ENCODE data around the gene FLYWCH2.
A peak's percentile ranks its signal among the peaks of the same experiment; 100 is the strongest.

FLYWCH2 gene

DNA sequence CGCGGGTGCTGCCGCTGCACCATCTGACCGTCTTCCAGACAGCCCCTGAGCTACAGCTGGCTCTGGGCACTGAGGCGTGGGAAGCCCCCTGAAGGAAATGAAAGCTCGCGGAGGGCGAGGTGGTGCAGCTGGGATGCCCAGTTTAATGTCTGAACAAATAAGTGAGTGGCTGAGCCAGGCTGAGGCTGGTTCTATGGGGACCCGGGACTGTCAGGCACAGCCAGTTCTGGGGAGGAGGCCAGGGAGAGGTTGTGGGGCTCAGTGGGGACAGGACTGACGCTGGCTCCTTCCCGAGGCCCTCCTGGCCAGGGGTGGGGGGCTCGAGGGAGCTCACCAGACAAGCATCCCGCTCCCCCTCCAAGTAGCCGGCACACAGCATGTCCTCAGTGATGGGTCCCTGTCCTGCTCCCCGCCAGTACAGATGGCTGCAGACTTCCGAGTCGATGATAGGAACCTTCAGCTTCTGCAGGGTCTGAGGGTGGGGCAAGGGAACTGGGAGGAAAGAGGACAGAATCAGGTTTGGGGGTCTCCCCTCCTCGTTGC lies 29.4 kb upstream of the FLYWCH2 start:
- DNase-seq (ENCODE audit: low read depth): no peak

DNA sequence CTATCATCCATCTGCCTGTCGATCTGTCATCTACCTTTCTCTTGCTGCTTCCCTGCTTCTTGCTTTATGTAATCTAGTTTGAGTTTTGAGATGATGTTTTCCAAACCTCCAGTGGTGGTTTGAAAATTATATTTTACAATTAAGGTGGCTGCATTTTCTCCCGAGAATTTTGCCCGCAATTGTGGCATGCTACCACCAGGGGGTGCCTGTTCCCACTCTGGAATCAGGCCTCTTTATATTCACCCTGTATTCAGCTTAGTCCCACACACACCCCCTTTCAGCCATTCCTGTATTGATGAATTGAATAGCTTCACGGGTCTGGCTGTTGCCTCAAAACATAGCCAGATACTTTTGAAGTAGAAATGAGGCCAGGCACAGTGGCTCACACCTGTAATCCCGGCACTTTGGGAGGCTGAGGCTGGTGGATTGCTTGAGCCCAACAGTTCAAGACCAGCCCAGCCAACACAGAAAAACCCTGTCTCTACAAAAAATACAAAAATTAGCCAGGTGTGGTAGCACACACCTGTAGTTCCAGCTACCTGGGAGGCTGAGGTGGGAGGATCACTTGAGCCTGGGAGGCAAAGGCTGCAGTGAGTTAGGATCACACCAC lies 28.2 kb upstream of the FLYWCH2 start:
- no peak for DNase-seq (ENCODE audit: low read depth)

DNA sequence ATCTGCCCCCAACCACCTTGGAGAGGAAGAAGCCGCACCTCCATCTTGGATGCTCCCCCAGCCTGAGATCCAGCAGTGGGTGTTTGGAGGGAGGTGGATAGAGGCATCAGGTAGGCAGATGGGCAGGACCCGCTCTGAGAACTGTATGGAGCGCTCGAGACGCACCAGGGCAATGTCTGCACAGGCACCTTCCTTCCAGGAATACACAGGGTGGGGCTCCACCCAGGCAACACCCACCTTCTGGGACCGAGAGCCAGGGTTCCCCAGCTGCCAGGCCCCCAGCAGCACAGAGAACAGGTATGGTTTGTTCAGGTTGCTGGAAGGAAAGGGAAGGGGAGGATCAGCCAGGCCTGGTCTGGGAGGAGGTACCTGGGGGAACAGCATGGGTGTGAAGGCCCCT lies 27.5 kb upstream of the FLYWCH2 start:
- no peak for DNase-seq (ENCODE audit: low read depth)

DNA sequence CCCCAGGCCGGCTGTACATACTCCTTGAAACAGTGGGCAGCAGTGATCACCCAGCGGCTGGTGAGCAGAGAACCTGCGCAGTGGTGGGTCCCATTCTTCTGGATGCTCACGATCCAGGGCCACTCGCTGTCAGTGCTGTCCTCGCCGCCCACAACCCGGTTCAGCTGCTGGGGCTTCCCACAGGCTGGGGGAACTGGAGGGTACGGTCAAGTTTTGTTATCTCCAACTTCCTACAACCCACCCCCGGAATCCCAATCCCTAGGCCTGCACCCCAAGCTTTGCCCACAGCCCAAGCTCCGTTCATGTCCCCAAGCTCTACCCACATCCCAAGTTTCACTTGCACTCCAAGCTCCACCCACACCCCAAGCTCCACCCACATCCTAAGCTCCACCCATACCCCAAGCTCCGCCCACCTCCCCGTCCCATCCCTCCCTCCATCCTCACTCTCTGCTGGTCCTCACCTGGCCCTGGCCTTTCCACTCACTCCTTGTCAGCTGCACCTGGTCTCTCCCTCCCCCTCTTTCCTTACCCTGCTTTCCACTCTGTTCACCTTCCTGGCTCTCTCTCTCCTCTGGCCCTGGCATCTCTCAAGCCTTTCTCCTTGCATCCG lies 26.8 kb upstream of the FLYWCH2 start:
- no peak for DNase-seq (ENCODE audit: low read depth)

DNA sequence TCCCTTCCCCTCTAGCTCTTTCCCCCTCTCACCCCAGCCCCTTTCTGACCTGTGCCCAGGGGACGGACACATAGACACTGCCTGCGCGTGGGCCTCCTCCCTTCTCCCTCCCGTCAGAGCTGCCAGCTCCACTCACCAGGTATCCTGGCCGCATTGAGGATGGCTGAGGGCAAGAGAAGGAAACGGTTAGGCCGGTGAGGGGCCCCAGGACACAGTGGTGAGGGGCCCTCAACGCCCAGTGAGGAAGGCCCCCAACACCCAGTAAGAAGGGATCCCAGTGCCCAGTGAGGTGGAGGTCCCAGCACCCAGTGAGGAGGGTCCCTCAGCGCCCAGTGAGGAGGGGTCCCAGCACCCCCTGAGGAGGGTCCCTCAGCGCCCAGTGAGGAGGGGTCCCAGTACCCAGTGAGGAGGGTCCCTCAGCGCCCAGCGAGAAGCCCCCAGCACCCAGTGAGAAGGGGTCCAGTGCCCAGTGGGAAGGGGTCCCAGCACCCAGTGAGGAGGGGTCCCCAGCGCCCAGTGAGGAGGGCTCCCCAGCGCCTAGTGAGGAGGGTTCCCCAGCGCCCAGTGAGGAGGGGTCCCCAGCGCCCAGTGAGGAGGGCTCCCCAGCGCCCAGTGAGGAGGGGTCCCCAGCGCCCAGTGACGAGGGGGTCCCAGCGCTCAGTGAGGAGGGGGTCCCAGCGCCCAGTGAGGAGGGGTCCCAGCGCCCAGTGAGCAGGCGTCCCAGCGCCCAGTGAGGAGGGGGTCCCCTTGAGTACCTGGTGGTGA lies 26.1 kb upstream of the FLYWCH2 start:
- no peak for DNase-seq (ENCODE audit: low read depth)

DNA sequence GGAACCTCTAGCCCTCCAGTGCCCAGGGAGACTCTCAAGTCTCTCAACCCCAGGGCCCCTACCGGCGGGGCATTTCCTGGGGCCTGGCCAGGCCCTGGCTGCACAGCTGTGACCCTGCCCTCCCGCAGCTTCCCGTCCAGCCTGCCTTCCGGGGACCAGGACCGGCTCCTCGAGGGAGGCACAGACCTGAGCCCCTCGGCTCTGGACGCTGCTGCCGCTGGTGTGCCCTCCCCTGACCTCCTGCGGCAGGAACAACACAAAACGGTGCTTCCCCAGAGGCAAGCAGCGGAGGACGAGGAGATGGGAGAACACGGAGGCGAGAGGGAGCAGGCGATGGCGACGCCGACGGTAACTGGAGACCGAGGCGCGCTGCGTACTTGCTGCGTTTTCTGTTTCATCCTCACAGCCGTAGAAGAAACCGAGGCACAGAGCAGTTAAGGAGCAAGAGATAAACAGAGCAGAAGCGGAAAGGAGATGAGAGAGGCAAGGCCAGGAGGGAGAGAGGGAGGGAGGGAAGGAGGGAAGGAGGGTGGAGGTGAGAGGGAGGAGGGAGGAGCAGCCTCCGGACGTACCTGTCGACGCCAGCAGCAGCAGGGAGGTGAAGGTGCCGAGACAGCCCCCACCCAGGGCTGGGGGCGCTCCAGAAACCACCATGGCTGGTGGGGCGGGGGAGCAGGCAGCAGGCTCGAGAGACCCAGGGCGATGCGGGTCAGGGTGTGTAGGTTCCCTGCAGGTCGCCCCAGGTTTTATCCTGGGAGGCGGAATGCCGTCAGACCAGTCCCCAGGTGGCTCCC lies 25.4 kb upstream of the FLYWCH2 start, which contains the start of gene PRSS22:
Gene PRSS22, minus strand, starts transcription at position 720 of the 794 bp plus-strand sequence. Its CDS starts 66 bp downstream, at position 654.
- no peak for DNase-seq (ENCODE audit: low read depth)

DNA sequence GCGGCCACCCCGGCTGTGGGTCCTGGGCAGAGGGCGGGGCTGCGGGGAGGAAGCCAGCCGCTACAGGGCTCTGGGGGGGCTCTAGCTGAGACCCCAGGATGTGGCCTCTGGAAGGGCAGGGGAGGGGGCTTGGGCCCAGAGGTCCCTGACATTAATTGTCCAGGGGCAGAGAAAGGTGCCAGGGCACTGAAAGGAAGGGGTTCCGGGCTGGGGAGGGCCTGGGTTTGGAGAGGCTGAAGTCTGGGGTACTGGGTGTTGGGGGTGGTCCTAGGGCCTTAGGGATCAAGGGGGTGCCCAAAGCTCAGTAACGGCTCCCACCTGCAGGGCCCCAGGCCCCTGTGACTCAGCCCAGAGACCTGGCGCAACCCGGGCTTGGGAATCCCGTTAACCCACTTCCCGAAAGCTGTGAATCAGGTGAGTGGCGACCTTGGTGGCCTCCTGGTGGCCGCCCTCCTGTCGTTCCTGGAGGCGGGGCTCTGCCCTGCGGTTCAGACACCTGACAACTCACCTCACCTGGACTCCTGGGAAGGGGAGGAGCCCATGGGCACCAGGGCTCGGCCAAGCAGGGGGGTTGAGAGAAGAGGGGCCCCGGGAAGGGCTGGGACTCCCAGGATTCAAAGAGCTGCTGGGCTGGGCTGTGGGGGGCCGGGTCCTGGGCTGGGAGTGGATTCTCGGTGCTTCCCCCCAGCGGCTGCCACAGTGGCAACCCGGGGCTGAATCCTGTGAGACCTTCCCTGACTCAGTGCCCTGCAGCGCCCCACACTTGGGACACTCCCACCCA lies 24.6 kb upstream of the FLYWCH2 start:
- no peak for DNase-seq (ENCODE audit: low read depth)

DNA sequence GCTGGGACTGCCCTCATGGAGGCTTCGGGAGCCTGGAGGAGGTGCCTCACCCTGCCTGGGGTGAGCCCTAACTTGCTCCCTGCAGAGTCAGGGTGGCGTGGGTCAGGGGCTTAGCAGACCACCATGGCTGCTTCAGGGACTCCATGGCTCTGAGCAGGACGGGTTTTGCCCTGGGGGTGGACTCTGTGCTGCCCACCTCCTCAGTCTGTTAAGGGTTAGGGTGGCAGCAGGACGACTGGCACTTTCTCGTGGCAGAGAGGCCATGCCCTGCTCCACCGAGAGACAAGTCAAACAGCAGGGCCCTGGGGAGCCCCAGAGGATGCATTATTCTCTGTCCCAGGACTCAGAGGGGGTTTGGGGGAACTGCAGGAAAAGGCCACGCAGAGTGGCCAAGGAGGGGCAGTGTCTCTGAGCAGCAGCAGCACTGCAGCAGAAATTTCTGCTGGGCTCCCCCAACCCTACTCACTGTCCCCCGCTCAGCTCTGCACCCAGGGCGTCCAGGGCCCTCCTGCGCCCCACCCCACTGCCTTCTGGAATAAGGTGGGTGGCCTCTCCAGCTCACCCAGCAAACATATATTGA lies 23.2 kb upstream of the FLYWCH2 start:
- no peak for DNase-seq (ENCODE audit: low read depth)

DNA sequence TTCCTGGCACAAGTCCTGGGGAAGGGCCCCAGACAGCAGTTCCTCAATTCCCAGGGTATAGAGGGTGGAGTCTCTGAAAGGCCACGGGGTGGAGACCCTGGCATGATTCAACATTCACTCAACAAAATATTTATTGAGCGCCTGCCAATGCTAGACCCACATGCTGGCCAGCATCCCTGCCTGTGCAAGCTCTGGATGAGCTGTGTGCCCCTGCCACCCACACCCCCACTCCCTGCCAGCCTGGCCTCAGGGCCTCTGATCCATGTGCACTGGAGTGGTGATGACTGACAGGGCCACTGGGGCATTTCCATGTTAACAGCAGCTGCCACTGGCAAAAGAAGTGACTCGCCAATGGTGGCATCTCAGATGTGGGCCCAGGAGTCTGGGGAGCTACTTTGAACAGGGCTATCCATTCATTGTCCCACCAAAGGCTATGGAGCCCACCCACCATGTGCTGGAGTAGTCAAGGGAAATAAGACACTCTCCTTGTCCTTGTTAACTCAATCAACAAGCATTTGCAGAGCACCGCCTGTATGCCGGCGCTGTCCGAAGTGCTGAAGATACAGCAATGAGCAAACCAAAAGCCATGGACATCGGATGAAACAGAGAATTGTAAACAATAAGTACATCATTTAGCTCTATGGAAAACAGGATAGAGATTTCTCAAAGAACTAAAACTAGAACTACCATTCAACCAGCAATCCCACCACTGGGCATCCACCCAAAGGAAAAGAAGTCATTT lies 22.0 kb upstream of the FLYWCH2 start:
- no peak for DNase-seq (ENCODE audit: low read depth)

DNA sequence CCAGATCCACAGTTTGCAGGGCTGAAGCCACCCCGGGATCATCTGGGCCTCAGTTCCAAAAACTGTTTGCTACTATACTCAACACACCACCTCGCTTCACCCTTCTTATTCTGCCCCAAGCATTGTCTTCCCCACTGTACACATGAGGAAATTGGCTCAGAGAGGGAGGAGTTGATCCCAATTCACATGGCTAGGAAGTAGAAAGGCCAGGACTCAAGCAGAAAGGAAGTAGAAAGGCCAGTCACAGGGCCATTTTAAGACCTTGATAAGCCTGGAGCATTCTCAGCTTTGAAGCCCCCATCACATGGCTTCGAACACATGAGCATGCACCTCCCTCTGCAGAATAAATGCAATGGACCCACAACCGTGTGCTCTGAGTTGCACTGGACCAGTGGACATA lies 17.4 kb upstream of the FLYWCH2 start:
- no peak for DNase-seq (ENCODE audit: low read depth)

DNA sequence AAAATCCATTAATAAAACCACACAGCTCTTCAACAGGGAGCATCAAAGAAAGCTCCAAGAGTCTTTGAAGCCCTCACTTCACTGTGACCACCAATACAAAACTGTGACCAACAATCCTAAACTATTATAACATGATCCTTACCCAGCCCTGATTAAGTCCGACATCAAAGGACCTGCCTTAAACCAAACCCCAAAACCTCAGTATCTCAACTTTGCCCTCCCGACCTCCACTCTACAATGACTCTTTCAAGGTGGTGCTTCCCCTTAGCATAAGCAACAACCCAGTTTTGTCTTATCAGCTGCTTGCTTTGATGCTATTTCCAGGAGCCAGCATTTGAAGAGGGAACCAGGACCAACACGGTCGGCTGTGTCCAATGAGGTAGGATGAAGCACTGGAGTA lies 16.6 kb upstream of the FLYWCH2 start:
- DNase-seq (ENCODE audit: low read depth): no peak

DNA sequence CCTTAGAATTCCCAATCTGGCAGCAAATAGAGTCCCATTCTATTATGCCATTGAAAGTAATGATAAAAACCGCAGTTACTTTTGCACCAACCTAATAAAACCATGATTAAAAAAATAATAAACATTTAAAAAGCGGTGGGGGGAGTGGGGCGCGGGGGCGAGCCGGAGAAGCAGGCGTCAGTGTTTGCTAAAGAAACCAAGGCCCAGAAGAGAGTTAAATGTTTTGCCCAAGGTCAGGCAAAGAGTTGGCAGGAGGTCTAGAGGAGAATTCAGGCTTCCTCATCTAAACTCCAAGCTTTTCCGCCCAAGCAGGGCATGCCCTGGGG lies 15.4 kb upstream of the FLYWCH2 start:
- DNase-seq (ENCODE audit: low read depth): no peak

DNA sequence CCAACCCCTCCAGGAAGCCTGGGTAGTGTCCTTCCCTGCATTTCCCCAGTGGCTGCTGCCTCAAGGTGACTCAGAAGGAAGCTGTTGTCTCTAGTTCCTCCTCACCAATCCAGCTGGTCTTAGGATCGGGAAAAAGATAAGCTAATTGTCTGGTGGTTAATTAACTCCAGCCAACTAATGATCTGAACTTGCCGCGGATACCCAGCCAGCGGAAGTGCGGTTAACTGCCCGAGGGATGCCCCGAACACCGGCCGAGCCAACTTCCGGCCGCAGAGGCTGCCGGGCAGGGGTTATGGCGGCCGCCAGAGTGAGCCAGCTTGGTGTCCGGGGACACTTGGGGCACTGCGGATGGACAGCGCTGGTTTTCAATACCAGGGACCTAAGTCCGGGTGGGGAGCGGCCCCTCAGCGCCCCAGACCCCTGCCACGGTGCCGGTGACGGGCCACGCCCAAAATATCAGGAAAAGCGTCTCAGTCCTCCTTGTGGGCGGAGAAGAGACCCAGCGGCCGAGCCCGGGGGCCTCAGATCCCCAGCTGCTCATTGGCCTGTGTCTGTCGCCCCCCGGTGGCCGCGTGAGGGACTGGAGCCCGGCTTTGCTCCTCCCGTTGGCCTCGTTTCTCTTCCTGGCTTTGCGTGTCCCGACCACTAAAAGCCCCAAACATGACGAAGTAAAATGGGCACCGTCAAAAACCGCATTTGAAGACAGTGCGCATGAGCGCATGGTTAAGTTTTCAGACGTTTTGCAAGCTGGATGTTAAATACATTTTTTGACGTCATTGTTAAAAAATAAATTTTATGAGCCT lies 14.8 kb upstream of the FLYWCH2 start:
- DNase-seq (ENCODE audit: low read depth): peak; percentile 90

DNA sequence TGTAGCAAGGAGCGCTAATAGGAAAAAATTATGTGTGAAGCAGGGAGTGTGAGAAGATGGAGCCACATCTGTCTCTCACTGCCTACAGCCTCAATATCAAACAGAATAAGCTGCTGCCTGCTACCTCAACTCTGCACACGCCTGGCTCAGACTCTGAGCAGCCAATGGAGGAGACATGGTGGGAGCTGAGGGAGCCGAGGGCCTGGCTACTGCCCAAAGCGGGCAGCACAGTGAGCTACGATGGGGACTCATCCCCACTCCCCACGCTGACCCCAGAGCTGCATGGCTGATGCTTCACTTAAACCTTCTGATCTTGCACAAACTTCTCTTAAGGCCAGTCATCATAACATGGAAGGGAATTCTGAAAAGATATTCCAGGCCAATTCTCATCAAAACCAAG lies 11.1 kb upstream of the FLYWCH2 start:
- DNase-seq (ENCODE audit: low read depth): no peak

DNA sequence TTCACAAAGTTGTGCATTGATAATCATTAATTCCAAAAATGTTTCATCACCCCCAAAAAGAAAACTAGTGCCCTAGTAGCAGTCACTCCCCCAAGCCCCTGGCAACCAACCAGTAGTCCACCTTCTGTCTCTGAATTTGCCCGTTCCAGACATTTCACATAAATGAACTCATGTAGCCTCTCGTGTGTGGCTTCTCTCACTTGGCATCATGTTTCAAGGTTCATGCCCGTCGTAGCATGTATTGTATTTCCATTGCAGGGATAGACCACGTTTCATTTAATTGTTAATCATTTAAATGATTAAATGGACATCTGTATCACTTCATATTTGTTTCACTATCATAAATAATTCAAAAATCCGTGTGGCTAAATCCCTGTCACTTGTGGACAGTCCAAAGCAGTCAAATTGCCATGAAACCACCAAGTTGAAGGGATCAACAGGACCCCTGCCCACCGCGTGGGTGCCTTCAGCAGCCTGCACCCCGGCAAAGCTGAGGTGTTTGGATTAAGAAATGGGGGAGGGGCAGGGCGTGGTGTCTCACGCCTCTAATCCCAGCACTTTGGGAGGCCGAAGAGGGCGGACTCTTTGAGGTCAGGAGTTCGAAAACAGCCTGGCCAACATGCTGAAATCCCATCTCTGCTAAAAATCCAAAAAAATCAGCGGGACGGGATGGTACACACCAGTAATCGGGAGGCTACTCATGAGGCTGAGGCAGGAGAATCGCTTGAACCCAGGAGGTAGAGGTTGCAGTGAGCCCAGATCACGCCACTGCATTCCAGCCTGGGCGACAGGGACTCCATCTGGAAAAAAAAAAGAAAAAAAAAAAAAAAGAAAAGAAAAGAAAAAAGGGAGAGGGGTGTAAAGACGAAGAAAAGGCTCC lies 8.7 kb upstream of the FLYWCH2 start:
- no peak for DNase-seq (ENCODE audit: low read depth)

DNA sequence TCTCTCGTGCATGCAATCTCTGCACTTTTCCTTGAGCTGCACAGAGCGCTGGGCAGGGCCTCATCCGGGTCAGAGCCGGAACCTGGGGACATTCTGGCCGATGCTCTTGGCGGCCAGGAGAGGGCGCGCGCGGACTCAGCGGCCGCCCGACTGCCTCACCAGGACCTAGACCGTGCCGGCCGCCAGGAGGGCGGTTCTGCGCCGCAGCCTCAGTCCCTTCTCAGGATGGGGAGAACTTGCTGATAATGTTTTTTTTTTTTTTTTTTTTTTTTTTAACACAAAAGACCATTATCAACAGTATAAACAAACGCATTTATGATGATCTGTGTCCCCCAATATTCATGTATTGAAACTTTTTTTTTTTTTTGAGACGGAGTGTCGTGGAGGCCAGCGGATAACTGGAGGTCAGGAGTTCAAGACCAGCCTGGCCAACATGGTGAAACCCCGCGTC lies 8.1 kb upstream of the FLYWCH2 start:
- peak; percentile 51 for DNase-seq (ENCODE audit: low read depth)

DNA sequence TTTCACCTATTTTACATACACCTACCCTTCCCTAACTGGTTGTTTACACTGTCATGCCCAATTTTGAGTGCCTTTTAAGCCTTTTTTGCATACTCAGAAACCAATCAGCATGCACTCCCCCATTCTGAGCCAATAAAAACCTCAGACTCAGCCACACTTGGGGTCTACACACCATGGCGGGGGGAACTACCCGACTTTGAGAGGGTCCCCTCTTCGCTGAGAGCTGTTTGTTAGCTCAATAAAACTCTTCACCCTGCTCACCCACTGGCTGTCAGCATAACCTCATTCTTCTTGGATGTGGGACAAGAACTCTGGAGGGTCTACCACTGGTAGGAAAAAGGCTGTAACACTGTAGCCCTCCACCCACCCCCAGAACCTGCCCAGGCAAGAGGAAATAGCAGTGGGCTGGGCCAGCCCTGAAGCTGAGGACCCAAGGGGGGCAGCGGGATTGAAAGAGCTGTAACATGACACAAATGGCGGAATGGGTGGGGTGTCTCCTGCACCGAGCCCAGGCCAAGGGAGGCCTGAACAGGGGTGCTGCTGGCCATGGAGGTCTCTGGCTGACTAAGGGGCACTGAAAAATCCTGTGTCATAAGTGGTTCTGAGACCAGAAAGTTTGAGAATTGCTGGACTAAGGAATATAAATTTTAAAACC lies 3.0 kb upstream of the FLYWCH2 start:
- no peak for DNase-seq (ENCODE audit: low read depth)
